Muscle of back (tissue), 11 donors: ENCODE data around the gene C16orf46. TPM values are rescaled to one million over a fixed set of nuclear protein-coding genes. Genes with fewer than 3 reads are reported as not detected.

Source experiments
- DNase-seq, 3 donors: peaks; one replicate each; pipeline versions ENCODE4 v3.0.0 to v3.0.0-alpha.2; 2013
- polyA plus RNA-seq, 10 donors: library from polyadenylated mRNA; unstranded; fragments of 120-200 nt; gene quantifications; one replicate each; pipeline ENCODE4 v1.2.1, GENCODE V29; 2013; ENCODE audit not compliant: insufficient read length in 10 of 10

The C16orf46 gene
- polyA plus RNA-seq, 10 donors = 0.27 to 0.80 (median 0.65) TPM; not detected in 1

DNA sequence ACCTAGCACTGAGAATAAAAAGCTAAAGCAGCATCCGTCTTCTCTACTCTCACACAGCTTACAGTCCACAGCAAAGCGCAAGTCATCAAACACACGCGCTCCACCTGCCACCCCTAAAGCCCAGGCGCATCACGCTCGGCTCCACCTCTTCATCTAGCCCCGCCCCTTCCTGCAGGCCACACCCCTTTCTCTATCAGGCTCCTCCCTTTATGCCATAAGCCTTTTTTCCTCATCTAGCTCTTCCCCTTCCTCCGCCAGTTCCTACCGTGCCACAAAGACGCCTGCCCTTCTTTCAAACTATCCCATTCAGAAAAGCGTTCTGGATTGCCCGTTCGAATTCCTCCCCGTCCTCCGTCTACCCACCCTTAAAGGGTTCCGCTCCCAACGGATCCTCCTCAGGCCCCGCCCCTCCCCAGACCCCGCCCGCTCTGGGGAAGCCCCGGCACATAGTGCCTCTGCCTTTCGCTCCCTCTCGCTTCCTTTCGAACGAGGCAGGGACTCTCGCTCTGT lies 417 bp downstream of the C16orf46 start:
- DNase-seq = peak in 1 of 3 donors; percentile 87

DNA sequence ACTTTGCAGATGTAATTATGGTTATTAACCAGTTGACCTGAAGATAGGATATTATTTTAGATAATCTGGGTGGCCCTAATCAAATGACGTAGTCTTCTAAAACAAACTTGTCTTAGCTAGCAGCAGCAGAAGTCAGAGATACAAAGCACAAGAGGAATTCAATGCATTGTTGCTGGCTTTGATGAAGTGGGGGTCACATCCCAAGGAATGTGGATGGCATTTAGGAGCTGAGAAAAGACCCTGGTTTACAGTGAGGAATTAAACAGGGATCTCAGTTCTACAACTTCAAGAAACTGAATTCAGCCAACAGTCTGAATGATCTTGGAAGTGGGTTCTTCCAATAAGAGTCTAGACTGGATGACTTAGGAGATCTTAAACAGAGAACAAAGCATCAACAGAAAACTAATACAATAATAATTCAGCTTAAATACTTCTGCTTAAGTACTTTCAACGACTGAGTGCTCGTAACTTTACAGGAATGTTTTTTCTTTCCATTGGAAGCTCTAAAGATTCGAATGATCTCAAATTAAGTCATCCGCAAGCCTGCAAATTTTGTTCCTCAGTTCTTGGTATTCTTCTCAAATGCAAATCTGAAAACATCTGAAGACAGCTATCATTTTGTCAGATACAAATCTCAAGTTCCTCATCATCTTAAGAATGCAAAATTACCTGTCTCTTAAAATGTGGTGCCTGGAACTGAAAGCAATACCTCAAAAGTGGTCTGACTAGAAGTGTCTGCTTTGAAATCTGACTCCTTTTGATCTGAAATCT lies 3.3 kb downstream of the C16orf46 start:
- no peak for DNase-seq

DNA sequence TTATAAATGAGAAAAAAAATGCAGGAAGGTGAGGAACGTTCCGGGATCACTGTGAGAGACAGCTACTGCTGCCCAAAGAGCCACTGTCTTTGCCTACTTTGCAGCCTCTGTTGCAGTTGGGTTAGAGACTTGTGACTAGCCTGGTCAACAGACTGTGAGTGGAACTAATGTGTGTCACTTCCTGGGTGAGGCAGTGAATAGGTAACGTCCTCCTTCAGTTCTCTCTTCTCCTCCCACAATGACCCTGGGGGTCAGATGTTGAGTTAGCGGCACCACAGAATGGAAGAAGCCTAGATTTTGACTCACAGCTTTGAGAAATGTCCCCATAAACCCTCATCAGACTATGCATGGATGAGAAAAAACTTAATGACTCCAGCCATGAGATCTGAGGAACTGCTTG lies 5.2 kb downstream of the C16orf46 start:
- no peak for DNase-seq

DNA sequence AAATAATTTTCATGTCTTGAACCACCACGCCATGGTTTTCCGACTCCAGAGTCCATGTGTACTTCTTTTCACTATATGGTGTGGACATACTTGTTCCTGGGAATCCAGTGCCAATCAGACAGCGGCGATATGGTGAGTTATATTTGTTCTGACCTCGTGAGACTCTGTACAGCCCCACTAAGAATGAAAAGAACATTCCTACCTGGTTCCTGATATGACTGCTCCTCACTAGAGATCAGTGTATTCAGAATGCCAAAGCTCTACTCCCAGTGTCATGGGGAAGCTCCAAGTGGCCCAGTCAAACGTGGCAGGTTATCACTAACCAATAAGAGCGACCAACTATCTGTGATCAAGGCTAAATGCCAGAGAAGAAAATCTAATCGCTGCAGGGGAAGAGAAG lies 6.1 kb downstream of the C16orf46 start:
- DNase-seq = no peak

DNA sequence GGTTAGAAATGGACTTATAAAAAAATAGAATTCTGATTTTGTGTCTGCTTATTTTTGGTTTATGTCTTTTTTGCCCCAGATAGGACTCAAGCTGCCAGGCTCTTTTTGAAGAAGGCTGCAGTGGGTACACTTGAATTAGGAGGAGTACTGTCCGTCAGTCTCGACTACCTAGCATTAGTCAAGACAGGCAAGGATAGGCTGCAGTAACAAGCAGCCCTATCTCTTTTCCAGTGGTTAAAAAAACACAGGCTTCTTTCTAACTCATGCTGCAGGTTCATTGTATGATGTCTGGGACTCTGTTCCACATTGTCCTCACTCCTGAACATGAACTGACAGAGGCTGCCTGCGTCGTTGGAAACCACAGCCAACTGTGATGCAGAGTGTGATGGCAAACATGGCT lies 8.0 kb downstream of the C16orf46 start:
- DNase-seq = no peak

DNA sequence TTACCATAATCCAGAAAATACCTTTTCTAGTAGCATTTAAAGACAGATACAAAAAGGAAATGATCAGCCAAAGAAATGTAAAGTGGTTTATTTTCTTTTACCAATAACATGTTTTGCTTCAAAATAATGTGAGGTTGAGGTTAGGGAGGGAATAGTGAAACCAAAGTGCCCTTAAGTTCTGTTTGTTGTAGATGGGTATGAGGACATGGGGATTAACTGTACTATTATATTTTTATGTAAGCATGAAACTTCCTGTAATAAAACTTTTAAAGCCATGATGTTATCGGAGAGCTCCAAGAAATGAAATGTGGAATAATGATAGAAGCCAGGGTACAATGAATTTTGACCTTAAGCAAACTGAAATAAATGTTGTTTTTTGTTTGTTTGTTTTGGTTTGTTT lies 9.9 kb downstream of the C16orf46 start:
- DNase-seq = no peak

DNA sequence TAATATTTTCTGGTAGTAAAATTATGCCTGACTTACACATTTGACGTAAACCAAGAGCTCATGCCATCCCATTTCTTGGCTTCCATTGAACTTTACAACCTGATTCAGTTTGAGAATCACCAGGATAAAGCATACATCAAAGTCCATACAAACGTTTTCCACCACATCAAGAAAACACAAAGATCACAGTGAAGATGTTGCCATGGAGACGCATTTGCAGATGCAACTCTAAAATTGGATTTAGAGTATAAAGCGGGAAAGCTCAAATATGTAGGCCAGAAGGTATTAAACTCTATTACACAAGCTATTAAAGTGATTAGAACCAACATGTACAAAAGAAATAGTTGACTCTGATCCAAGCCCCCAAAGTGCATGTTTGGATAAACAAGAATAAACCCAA lies 10.4 kb downstream of the C16orf46 start:
- DNase-seq = no peak

DNA sequence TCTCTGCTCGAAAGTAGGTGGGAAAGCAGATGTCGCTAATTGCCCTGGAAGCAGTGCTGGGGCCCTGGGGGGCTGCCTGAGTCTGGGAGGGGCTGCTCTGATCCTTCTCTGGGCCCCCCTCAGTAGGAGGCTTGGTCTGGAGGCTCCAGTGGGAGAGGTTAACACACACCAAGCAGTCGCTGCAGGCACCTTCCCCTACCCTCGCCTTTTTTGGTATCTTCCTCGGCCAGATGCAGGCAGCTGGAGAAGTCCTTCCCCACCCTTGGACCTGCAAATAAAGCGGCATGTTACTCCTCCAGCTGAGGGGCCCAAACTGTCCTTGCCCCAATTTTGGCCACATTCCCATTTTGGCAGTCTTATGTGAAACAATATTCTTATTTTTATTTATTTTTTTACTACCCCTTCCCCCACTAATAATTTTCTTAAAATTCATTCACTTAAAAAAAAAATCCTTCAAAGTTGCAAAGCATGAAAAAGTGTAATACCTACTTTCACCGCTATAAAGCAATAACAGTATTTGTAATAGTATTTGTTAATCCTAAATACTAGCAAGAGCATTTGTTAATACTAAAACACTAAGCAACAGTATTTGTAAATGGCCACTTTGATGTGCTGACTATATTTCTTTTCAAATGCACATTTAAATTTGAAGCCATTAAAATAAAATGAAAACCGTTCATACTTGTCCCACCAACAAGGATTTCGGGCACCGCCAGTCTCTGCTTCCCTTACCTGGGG lies 15.0 kb downstream of the C16orf46 start:
- no peak for DNase-seq

DNA sequence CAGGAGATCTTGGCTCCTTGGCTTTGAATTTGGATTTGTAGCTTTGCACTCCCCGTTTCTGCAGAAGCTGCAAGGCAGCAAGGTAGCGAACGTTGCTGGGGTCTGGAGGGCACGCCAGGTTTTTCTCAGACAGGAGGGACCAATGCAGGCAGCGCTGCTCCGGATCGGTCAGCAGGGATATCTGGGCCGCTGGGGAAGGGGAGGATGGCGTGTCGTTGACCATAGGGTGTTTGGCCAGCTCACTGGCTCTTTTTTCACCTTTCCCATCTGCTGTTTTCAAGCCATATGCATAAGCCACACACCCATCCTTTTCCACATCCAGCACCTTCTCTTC lies 15.8 kb downstream of the C16orf46 start:
- DNase-seq = no peak

DNA sequence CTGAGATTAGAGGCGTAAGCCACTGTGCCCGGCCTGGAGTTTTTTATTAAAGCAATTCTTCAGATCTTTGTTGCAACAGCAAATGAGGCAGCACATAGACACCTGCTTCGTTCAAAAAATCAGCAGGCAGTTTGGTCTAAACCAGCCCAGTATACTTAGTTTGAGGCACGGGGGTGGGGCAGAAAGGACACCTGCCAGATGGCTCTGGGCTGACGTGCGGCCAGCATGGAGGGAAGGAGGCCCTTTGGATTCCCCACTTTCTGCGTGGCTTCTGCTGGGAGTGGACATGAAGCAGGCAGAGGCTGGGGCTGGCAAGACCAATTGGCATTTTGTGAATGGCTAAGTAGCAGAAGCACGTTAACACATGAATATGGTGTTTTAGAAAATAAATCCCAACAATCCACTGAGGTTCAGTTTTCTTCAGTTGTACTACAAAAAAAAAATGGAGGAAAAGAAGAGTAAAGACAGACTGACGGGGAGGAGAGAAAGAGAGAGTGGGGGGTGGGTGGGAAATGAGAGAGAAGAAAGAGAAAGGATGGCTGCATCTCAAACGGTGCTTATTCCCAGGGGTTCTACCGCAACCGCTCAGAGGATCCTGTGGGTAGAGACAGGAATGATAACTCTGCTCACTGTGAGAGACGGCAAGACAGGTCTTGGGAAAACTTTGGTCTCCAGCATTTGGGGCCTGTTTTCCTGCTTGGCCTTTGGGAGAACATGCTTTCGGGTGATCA lies 16.3 kb downstream of the C16orf46 start:
- DNase-seq = no peak

DNA sequence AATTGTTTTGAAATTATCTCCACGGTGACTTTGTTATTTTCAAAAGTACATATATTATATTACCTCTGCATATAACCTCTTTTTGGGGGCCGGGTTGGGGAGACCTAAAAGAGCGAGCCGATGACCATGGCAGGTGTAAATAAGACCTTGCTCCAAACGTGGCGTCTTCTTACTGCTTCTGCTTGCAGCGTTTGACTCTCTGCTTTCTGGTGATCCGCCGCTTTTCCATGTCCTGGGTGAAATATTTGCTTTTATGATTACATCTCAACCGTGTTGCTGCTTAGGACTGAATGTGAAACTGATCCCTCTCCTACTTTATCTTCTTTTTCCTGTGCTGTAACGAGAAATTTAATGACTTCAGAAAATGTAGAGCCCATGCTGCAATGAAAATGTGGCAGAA lies 23.3 kb downstream of the C16orf46 start:
- no peak for DNase-seq

DNA sequence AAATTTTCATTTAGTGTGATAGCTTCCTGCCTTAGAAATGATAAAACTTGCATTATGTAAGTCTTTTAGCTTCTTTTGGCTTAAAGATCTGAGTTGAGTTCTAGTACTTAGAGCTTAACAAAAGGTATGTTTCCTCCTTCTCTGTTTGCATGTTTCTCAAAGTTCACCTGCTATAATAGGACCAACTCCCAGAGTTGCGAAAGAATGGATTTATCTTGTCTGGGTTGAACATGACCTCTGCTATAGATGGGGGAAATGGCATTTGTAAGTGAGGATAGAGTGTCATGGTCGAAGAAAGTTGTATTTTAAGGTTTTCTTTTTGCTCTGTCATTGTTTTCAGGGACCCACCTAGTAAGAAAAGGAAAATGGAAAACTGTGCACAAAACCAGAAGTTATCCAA lies 34.2 kb downstream of the C16orf46 start:
- no peak for DNase-seq

DNA sequence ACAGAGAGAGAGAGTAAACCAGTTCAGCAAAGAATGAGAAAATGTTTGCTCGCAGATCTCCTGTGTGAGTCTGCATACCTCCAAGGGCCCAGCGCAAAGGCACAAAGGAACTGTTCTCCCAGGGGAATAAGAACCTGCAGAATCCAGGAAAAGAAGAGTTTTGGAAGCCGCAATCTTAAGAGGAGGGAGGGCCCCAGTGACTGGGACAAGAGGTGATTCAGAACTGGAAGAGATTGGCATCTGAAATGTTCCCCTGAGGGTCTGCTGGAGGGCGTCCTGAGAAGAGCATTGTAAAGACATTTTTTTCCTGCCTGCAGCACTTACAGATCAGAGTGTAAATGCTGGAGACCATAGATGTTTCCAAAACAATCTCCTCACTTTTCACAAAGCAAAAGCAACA lies 35.3 kb downstream of the C16orf46 start:
- no peak for DNase-seq

DNA sequence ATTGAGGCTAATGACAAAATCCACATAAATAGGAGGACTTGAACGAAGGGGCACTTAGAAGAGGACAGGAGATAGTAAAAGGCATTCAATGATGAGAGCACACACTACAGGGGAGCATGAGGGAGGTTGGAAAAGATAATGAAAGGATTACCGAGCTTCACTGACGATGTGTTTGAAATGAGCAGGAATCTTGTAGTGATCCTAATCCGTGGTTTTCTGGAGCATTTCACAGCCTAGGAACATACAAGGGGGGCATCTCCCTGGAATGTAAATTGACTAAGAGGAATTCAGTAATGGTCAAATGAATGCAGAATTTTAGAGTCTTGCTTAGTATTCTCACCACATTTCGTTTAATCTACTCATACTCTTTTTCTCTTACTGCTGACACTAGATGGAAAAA lies 36.2 kb downstream of the C16orf46 start:
- peak in 1 of 3 donors; percentile 26 for DNase-seq

DNA sequence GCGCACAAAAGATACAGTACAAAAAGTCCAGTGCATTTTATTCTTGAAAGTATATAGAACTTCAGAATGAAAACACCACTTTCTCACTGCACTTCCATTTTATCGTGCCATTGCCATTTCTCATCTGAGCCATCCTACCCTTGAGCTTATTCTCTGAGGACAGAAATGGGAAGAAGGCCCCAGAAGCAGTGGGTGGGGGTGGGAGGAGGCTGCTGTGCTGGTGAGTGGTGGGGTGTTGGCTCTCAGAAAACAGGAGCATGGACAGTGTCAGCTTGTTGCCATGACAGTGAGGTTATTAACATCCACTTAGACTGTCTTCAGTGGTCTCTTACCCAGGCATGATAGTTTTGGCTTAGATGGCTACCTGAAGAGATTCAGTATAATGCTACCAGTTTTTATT lies 36.9 kb downstream of the C16orf46 start:
- DNase-seq = no peak

DNA sequence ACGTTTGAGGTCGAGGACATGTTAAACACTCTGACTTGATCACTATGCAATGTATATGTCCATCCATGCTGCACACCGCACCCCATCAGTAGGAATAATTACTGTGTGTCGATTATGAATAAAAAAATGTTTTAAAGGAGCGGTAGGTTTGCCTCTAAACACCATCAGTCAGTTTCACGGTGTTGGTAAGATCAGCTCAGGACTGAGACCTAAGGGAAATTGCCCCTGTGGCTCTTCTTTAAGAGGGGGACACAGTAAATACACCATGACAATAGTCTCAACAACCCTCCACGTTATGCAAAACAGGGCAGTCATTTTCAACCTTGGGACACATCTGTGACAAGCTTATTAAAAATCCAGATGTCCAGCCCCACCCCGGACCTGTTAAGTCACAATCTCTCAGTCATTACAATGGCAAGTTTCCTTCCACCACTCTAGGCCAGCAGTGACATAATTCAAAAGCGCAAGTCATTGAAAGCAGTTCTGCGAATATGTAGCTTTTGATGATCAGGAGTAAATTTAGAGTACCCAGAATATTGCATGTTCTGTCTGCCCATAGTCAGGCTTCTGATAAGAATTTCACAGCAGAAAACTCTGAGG lies 40.2 kb downstream of the C16orf46 start:
- DNase-seq = peak; percentile 7 to 22 (median 11)

DNA sequence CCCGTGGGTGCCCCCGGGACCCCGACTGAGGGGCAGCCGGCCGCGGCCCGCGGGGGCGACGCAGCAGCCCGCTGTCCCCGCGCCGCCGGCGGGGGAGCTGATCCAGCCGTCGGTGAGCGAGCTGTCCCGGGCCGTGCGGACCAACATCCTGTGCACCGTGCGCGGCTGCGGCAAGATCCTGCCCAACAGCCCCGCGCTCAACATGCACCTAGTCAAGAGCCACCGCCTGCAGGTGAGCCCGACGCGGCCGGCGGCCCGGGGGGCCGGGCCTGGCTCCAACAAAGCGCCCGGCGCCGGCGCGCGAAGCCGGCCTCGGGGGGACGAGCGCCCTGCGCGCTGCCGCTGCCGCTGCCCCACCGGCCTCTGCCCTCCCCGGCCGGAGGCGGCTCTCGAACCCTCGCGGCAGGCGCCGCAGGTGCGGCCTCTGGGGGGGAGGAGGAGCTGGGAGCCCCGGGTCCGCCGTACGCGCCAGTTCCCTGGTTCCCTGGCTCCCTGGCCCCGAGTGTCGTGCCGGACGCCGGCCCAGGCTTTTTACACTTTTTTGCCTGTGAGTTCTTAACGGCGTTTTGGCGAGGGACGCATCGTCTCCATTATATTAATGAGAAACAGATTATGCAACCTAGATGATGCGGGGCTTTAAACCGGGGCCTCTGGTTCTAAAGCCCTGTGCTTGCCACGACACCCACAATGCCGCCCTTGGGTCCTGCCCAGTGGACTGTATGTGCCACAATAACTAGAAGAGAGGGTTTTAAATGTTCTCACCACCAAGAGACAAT lies 40.9 kb downstream of the C16orf46 start:
- DNase-seq = peak; percentile 6 to 55 (median 30)

DNA sequence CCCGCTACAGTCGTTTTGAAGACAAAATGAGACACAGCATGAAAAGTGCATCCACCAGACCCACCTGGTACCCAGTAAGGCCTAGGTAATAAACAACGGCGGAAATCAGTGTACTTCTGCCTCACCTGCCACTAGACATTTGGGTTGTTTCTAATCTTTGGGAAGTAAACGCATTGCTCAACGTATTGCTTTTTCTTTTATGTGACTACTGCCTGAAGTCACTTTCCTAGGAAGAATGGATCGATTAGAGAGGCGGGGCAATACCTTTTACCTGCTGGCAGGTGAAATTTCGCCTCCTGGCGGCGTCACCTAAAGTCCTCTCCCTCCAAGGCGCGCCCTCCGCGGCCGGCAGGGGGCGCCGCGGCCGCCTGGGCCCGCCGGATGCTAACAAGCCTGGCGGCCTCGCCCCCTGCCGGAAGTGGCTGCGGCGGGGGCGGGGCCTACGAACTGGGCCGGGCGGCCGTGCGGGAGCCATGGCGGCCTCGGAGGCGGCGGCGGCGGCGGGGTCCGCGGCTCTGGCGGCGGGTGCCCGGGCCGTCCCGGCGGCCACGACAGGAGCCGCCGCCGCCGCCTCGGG lies 41.6 kb downstream of the C16orf46 start, which contains the start of gene ATMIN:
Gene ATMIN (plus strand): TSS at position 445 of the 577 bp plus-strand sequence. CDS start 29 bp downstream, at position 474.
- peak; percentile 87 to 93 (median 92) for DNase-seq

DNA sequence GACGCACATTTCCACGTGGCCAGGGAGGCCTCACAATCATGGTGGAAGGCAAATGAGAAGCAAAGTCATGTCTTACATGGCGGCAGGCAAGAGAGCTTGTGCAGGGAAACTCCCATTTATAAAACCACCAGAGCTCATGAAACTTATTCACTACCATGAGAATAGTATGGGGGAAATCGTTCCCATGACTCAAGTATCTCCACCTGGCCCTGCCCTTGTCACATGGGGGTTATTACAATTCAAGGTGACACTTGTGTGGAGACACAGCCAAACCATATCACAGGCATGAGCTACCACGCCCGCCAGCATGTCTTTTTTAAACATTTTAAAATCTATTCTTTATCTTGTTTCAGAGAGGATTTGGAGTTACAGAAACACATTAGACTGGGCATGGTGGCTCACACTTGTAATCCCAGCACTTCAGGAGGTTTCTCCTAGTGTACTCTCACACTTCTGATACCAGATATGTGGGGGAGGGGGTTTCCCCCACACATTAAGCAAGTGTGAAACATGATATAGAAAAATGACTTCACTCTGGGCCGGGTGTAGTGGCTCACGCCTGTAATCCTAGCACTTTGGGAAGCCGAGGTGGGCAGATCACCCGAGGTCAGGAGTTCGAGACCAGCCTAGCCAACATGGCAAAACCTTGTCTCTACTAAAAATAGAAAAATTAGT lies 47.0 kb downstream of the C16orf46 start:
- DNase-seq = no peak

DNA sequence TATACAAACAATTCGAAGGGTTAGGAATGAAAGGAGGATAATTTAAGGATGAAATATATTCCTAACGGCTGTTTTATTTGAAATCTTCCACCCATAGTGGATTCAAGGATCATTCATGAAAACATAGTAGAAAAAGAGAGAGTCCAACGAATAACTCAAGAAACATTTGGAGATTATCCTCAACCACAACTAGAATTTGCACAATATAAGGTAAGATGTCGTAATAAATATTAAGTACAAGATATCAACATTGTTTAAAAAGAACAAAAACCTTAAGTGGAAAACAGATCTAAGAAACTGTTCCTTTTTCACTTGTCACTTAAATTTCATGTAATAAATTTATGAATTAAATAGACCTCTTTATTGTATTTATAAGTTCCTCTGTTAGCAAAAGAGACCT lies 50.6 kb downstream of the C16orf46 start:
- no peak for DNase-seq
